ENCODE results near the gene FOXO3.
"Not testable (repeated sequence)": the region's sequence is repeated elsewhere in the genome, so short reads cannot be mapped to it uniquely, and the experiment has no call there.

The FOXO3 gene

GRCh38 chr6:108665495-108666196 is 104.9 kb downstream of the FOXO3 start:
- no peak for DNase-seq

GRCh38 chr6:108666656-108667260 is 106.0 kb downstream of the FOXO3 start:
- no peak for DNase-seq

GRCh38 chr6:108667993-108668392 is 107.3 kb downstream of the FOXO3 start:
- DNase-seq, result no peak

GRCh38 chr6:108669673-108670072 is 109.0 kb downstream of the FOXO3 start:
- no peak for DNase-seq

- DNase-seq, result no peak
These were observed 110.5 kb downstream of the FOXO3 start for GRCh38 chr6:108671175-108671574.

- DNase-seq, result no peak
These were observed 111.1 kb downstream of the FOXO3 start for GRCh38 chr6:108671790-108672189.

- DNase-seq, result no peak
These were observed 111.9 kb downstream of the FOXO3 start for GRCh38 chr6:108672641-108673040.

- no peak for DNase-seq
These were observed 112.4 kb downstream of the FOXO3 start for GRCh38 chr6:108673153-108673552.

GRCh38 chr6:108673602-108674001 is 112.9 kb downstream of the FOXO3 start:
- DNase-seq, result no peak

- no peak for DNase-seq
These were observed 114.8 kb downstream of the FOXO3 start for GRCh38 chr6:108675226-108676200.

GRCh38 chr6:108676555-108676954 is 115.8 kb downstream of the FOXO3 start:
- no peak for DNase-seq

GRCh38 chr6:108677357-108677756 is 116.6 kb downstream of the FOXO3 start:
- no peak for DNase-seq

GRCh38 chr6:108677894-108678293 is 117.2 kb downstream of the FOXO3 start:
- no peak for DNase-seq

- not testable (repeated sequence) for DNase-seq
These were observed 119.6 kb downstream of the FOXO3 start for GRCh38 chr6:108680314-108680713.

- not testable (repeated sequence) for DNase-seq
These were observed 121.0 kb downstream of the FOXO3 start for GRCh38 chr6:108681721-108682120.

GRCh38 chr6:108682383-108683119 is 121.8 kb downstream of the FOXO3 start:
- DNase-seq, result not testable (repeated sequence)

- DNase-seq, result not testable (repeated sequence)
These were observed 123.3 kb downstream of the FOXO3 start for GRCh38 chr6:108683976-108684375.

GRCh38 chr6:108684771-108685329 is 124.1 kb downstream of the FOXO3 start:
- no peak for DNase-seq

GRCh38 chr6:108685970-108686369 is 125.3 kb downstream of the FOXO3 start:
- no peak for DNase-seq

- DNase-seq, result no peak
These were observed 126.2 kb downstream of the FOXO3 start for GRCh38 chr6:108686896-108687295.

GRCh38 chr6:108687921-108688320 is 127.2 kb downstream of the FOXO3 start:
- DNase-seq, result no peak

All from NCI-H1694 (cell line).